HEK293 (cell line): Measurements from ENCODE around the gene CASD1.
A peak's percentile ranks its signal among the peaks of the same experiment; 100 is the strongest.

Experiments
- BCL11B ChIP-seq: fragments of 450-650 bp; formaldehyde crosslinking; IDR thresholded peaks from 2 replicates; pipeline ENCODE4 v1.5.1; 2016; ENCODE audit warnings: low read depth, missing biosample characterization, missing genetic modification characterization
- GLIS1 ChIP-seq: fragments of 450-650 bp; formaldehyde crosslinking; IDR thresholded peaks from 2 replicates; pipeline ENCODE4 v1.5.1; 2016; ENCODE audit warnings: missing biosample characterization, missing genetic modification characterization
- IKZF3 ChIP-seq: fragments of 450-650 bp; IDR thresholded peaks from 2 replicates; pipeline ENCODE4 v1.5.0; 2018; ENCODE audit warnings: missing biosample characterization, mild to moderate bottlenecking, missing genetic modification characterization, moderate library complexity
- RBAK ChIP-seq: fragments of 450-650 bp; formaldehyde crosslinking; IDR thresholded peaks from 2 replicates; pipeline ENCODE4 v1.5.1; 2016; ENCODE audit warnings: missing biosample characterization, missing genetic modification characterization
- SALL2 ChIP-seq: fragments of 450-650 bp; formaldehyde crosslinking; IDR thresholded peaks from 2 replicates; pipeline ENCODE4 v1.5.0; 2017; ENCODE audit warnings: missing biosample characterization, mild to moderate bottlenecking, missing genetic modification characterization, borderline replicate concordance
- SCRT1 ChIP-seq: fragments of 450-650 bp; formaldehyde crosslinking; IDR thresholded peaks from 2 replicates; pipeline ENCODE4 v1.5.1; 2016; ENCODE audit warnings: missing biosample characterization, missing genetic modification characterization, borderline replicate concordance
- SETDB1 ChIP-seq: IDR thresholded peaks from one replicate; pipeline ENCODE4 v1.6.1; 2017; ENCODE audit warnings: mild to moderate bottlenecking, low read length, moderate library complexity, mixed read lengths; ENCODE audit not compliant: insufficient read length
- SP2 ChIP-seq: fragments of 450-650 bp; formaldehyde crosslinking; IDR thresholded peaks from 2 replicates; pipeline ENCODE4 v1.5.1; 2016; ENCODE audit warnings: missing biosample characterization, missing genetic modification characterization
- SP3 ChIP-seq: fragments of 450-650 bp; formaldehyde crosslinking; IDR thresholded peaks from 2 replicates; pipeline ENCODE4 v1.5.1; 2016; ENCODE audit warnings: missing biosample characterization, missing genetic modification characterization
- YY1 ChIP-seq: fragments of 450-650 bp; formaldehyde crosslinking; IDR thresholded peaks from 2 replicates; pipeline ENCODE4 v1.5.1; 2018; ENCODE audit warnings: missing biosample characterization, missing genetic modification characterization
- ZBTB48 ChIP-seq: fragments of 450-650 bp; formaldehyde crosslinking; IDR thresholded peaks from 2 replicates; pipeline ENCODE4 v1.5.1; 2016; ENCODE audit warnings: missing biosample characterization, missing genetic modification characterization
- ZFHX2 ChIP-seq: fragments of 450-650 bp; formaldehyde crosslinking; conservative IDR thresholded peaks from 2 replicates; pipeline ENCODE4 v1.5.1; 2016; ENCODE audit warnings: missing biosample characterization, missing genetic modification characterization
- ZFP69B ChIP-seq: fragments of 450-650 bp; formaldehyde crosslinking; IDR thresholded peaks from 2 replicates; pipeline ENCODE4 v1.5.1; 2016; ENCODE audit warnings: missing biosample characterization, missing genetic modification characterization
- ZNF157 ChIP-seq: fragments of 450-650 bp; formaldehyde crosslinking; IDR thresholded peaks from 2 replicates; pipeline ENCODE4 v1.5.1; 2016; ENCODE audit warnings: missing biosample characterization, missing genetic modification characterization
- ZNF184 ChIP-seq: fragments of 450-650 bp; IDR thresholded peaks from 2 replicates; pipeline ENCODE4 v1.5.1; 2018; ENCODE audit warnings: missing biosample characterization, mild to moderate bottlenecking, missing genetic modification characterization
- ZNF202 ChIP-seq: fragments of 450-650 bp; formaldehyde crosslinking; IDR thresholded peaks from 2 replicates; pipeline ENCODE4 v1.5.1; 2016; ENCODE audit warnings: missing biosample characterization, missing genetic modification characterization, borderline replicate concordance
- ZNF211 ChIP-seq: fragments of 450-650 bp; formaldehyde crosslinking; IDR thresholded peaks from 2 replicates; pipeline ENCODE4 v1.5.1; 2016; ENCODE audit warnings: low read depth, missing biosample characterization, missing genetic modification characterization
- ZNF221 ChIP-seq: fragments of 450-650 bp; formaldehyde crosslinking; IDR thresholded peaks from 2 replicates; pipeline ENCODE4 v1.5.1; 2017; ENCODE audit warnings: missing biosample characterization, missing genetic modification characterization, borderline replicate concordance
- ZNF23 ChIP-seq: fragments of 450-650 bp; formaldehyde crosslinking; IDR thresholded peaks from 2 replicates; pipeline ENCODE4 v1.5.1; 2016; ENCODE audit warnings: missing biosample characterization, missing genetic modification characterization, borderline replicate concordance
- ZNF335 ChIP-seq: fragments of 450-650 bp; formaldehyde crosslinking; conservative IDR thresholded peaks from 2 replicates; pipeline ENCODE4 v1.5.1; 2016; ENCODE audit warnings: missing biosample characterization, missing genetic modification characterization
- ZNF404 ChIP-seq: fragments of 450-650 bp; formaldehyde crosslinking; IDR thresholded peaks from 2 replicates; pipeline ENCODE4 v1.5.1; 2017; ENCODE audit warnings: missing biosample characterization, missing genetic modification characterization
- ZNF416 ChIP-seq: fragments of 450-650 bp; formaldehyde crosslinking; IDR thresholded peaks from 2 replicates; pipeline ENCODE4 v1.5.1; 2016; ENCODE audit warnings: missing biosample characterization, missing genetic modification characterization
- ZNF555 ChIP-seq: fragments of 450-650 bp; formaldehyde crosslinking; conservative IDR thresholded peaks from 2 replicates; pipeline ENCODE4 v1.5.1; 2017; ENCODE audit warnings: missing biosample characterization, mild to moderate bottlenecking, missing genetic modification characterization, inconsistent platforms
- ZNF558 ChIP-seq: fragments of 450-650 bp; formaldehyde crosslinking; IDR thresholded peaks from 2 replicates; pipeline ENCODE4 v1.5.1; 2016; ENCODE audit warnings: missing biosample characterization, missing genetic modification characterization
- ZNF596 ChIP-seq: fragments of 450-650 bp; IDR thresholded peaks from 2 replicates; pipeline ENCODE4 v1.5.0; 2018; ENCODE audit warnings: missing biosample characterization, mild to moderate bottlenecking, missing genetic modification characterization, moderate library complexity
- ZNF600 ChIP-seq: fragments of 450-650 bp; formaldehyde crosslinking; IDR thresholded peaks from 2 replicates; pipeline ENCODE4 v1.5.1; 2016; ENCODE audit warnings: missing biosample characterization, missing genetic modification characterization
- ZNF623 ChIP-seq: fragments of 450-650 bp; formaldehyde crosslinking; IDR thresholded peaks from 2 replicates; pipeline ENCODE4 v1.5.1; 2016; ENCODE audit warnings: missing biosample characterization, missing genetic modification characterization
- ZNF677 ChIP-seq: fragments of 450-650 bp; IDR thresholded peaks from 2 replicates; pipeline ENCODE4 v1.5.0; 2018; ENCODE audit warnings: missing biosample characterization, mild to moderate bottlenecking, missing genetic modification characterization, moderate library complexity
- ZNF692 ChIP-seq: fragments of 450-650 bp; formaldehyde crosslinking; IDR thresholded peaks from 2 replicates; pipeline ENCODE4 v1.5.1; 2016; ENCODE audit warnings: missing biosample characterization, missing genetic modification characterization
- ZNF701 ChIP-seq: fragments of 450-650 bp; formaldehyde crosslinking; IDR thresholded peaks from 2 replicates; pipeline ENCODE4 v1.5.1; 2016; ENCODE audit warnings: missing biosample characterization, missing genetic modification characterization
- ZNF792 ChIP-seq: fragments of 450-650 bp; formaldehyde crosslinking; IDR thresholded peaks from 2 replicates; pipeline ENCODE4 v1.5.1; 2016; ENCODE audit warnings: missing biosample characterization, missing genetic modification characterization
- TF ChIP-seq, protein P1 (sequence below): fragments of 450-650 bp; formaldehyde crosslinking; IDR thresholded peaks from 2 replicates; pipeline ENCODE4 v1.5.1; 2017; ENCODE audit warnings: missing biosample characterization, missing genetic modification characterization
- TF ChIP-seq, protein P2 (sequence below): fragments of 450-650 bp; formaldehyde crosslinking; IDR thresholded peaks from 2 replicates; pipeline ENCODE4 v1.5.1; 2016; ENCODE audit warnings: missing biosample characterization, missing genetic modification characterization
- TF ChIP-seq, protein P3 (sequence below): fragments of 450-650 bp; formaldehyde crosslinking; IDR thresholded peaks from 2 replicates; pipeline ENCODE4 v1.5.1; 2017; ENCODE audit warnings: missing biosample characterization, missing genetic modification characterization
- TF ChIP-seq, protein P4 (sequence below): sonication (generic); formaldehyde crosslinking; IDR thresholded peaks from 2 replicates; pipeline ENCODE4 v1.8.1; 2022; ENCODE audit warnings: mild to moderate bottlenecking, moderate library complexity, missing genetic modification reagents

CASD1 gene

DNA sequence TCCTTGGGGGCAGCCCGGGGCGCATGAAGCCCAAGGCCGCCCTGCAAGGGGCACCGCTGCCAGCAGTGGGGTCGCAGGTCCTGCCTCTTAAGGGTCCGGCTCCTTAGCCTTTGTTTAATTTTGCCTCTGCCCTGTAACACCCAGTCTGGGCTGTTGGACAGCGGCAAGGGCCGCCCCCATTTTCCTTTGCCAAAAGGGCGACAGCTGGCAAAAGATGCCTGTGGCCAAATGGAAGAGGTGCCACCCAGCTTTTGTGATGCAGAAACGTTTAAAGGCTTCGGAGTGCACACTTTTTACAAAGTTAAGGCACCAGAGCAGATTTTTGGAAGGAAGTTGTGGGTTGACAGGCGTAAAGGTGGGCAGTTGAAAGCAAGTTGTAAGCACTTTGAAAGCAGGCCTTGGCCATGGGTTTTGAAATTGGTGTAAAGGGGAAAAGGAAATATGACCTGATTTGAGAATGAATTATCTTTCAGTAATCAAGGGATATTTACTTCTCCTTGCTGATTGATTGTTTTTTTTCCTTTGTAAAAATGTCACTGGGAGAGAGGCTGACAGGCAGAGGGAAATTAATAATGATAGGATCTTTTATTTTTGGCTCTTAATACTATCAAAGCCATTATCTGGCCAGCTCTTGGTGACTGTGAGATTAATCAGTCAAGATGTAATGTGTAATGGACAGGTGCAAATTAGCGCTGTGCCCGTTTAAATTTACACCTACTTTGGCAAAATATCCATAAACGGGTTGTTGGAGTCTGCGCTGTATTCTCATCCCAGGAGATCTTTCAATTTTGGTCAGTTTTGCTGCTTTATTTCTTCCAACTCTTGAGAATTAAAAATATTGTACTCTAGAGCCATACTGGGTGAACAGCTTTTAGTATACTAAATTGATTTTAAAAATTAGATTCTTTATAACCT lies 1.2 kb downstream of the CASD1 start (continued):
- no peak for TF ChIP-seq SETDB1
- TF ChIP-seq ZNF792 (tag by site-specific recombination): no peak
- TF ChIP-seq, protein P1, sequence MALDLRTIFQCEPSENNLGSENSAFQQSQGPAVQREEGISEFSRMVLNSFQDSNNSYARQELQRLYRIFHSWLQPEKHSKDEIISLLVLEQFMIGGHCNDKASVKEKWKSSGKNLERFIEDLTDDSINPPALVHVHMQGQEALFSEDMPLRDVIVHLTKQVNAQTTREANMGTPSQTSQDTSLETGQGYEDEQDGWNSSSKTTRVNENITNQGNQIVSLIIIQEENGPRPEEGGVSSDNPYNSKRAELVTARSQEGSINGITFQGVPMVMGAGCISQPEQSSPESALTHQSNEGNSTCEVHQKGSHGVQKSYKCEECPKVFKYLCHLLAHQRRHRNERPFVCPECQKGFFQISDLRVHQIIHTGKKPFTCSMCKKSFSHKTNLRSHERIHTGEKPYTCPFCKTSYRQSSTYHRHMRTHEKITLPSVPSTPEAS (tag by site-specific recombination): no peak
- TF ChIP-seq SCRT1 (tag by site-specific recombination): no peak
- no peak for TF ChIP-seq ZNF202 (tag by site-specific recombination)
- TF ChIP-seq, protein P2, sequence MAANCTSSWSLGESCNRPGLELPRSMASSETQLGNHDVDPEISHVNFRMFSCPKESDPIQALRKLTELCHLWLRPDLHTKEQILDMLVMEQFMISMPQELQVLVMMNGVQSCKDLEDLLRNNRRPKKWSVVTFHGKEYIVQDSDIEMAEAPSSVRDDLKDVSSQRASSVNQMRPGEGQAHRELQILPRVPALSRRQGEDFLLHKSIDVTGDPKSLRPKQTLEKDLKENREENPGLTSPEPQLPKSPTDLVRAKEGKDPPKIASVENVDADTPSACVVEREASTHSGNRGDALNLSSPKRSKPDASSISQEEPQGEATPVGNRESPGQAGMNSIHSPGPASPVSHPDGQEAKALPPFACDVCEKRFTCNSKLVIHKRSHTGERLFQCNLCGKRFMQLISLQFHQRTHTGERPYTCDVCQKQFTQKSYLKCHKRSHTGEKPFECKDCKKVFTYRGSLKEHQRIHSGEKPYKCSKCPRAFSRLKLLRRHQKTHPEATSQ: no peak
- TF ChIP-seq ZNF600 (tag by site-specific recombination): no peak; the same call in 1 of the 2 replicates
- TF ChIP-seq ZNF596: no peak
- TF ChIP-seq YY1: no peak
- TF ChIP-seq SP2 (tag by site-specific recombination): no peak
- peak; percentile 3; the same call in 1 of the 2 replicates for TF ChIP-seq ZNF692 (tag by site-specific recombination)
- TF ChIP-seq GLIS1 (tag by site-specific recombination): peak; percentile 6; the same call in 1 of the 2 replicates
- TF ChIP-seq RBAK (tag by site-specific recombination): no peak
- peak; percentile 26 for TF ChIP-seq ZBTB48 (tag by site-specific recombination)
- TF ChIP-seq, protein P3, sequence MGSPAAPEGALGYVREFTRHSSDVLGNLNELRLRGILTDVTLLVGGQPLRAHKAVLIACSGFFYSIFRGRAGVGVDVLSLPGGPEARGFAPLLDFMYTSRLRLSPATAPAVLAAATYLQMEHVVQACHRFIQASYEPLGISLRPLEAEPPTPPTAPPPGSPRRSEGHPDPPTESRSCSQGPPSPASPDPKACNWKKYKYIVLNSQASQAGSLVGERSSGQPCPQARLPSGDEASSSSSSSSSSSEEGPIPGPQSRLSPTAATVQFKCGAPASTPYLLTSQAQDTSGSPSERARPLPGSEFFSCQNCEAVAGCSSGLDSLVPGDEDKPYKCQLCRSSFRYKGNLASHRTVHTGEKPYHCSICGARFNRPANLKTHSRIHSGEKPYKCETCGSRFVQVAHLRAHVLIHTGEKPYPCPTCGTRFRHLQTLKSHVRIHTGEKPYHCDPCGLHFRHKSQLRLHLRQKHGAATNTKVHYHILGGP (tag by site-specific recombination): no peak
- TF ChIP-seq ZFHX2 (tag by site-specific recombination): peak; percentile 69
- TF ChIP-seq ZNF623 (tag by site-specific recombination): no peak
- TF ChIP-seq BCL11B (tag by site-specific recombination): no peak
- TF ChIP-seq ZNF157 (tag by site-specific recombination): no peak
- TF ChIP-seq ZNF677 (tag by site-specific recombination): no peak
- no peak for TF ChIP-seq ZNF701 (tag by site-specific recombination)
- no peak for TF ChIP-seq IKZF3
- no peak for TF ChIP-seq ZNF404
- TF ChIP-seq ZNF184: no peak
- TF ChIP-seq SALL2 (tag by site-specific recombination): no peak
- TF ChIP-seq ZFP69B (tag by site-specific recombination): 0 out of 2 replicates have a peak, but pooled peaks have one; percentile 5
- no peak for TF ChIP-seq ZNF555 (tag by site-specific recombination)
- TF ChIP-seq, protein P4, sequence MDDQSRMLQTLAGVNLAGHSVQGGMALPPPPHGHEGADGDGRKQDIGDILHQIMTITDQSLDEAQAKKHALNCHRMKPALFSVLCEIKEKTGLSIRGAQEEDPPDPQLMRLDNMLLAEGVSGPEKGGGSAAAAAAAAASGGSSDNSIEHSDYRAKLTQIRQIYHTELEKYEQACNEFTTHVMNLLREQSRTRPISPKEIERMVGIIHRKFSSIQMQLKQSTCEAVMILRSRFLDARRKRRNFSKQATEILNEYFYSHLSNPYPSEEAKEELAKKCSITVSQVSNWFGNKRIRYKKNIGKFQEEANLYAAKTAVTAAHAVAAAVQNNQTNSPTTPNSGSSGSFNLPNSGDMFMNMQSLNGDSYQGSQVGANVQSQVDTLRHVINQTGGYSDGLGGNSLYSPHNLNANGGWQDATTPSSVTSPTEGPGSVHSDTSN (CRISPR knock-in tag): no peak
- no peak for TF ChIP-seq ZNF211 (tag by site-specific recombination)
- TF ChIP-seq ZNF221: no peak
- TF ChIP-seq ZNF23 (tag by site-specific recombination): no peak
- TF ChIP-seq ZNF335 (tag by site-specific recombination): peak; percentile 94
- TF ChIP-seq ZNF416: no peak
- no peak for TF ChIP-seq ZNF558 (tag by site-specific recombination)
- no peak; the same call in 1 of the 2 replicates for TF ChIP-seq SP3 (tag by site-specific recombination)
